Left lung (tissue), 10 donors: ENCODE data around the gene SERPINB2. TPM values are rescaled to one million over a fixed set of nuclear protein-coding genes. Genes with fewer than 3 reads are reported as not detected.
"Not testable (repeated sequence)": the region's sequence is repeated elsewhere in the genome, so short reads cannot be mapped to it uniquely, and the experiment has no call there.

Source experiments
- ATAC-seq: fragments of 200-7000 bp; cut with Tn5 transposase; one replicate; pipeline ENCODE4 v1.9.1; 2020; ENCODE audit warnings: moderate library complexity
- DNase-seq, 4 donors: peaks; one replicate each; pipeline ENCODE4 v3.0.0-alpha.2; 2013 to 2020
- H3K27ac ChIP-seq, 2 donors: fragments of 200-600 bp; sonication (generic) in 1 of 2; one replicate each; pipeline versions ENCODE4 v1.5.0 to v1.8.0; 2020 to 2021
- H3K27me3 ChIP-seq, 2 donors: fragments of 200-600 bp; sonication (generic) in 1 of 2; one replicate each; pipeline versions ENCODE4 v1.5.0 to v1.8.0; 2020 to 2021
- H3K36me3 ChIP-seq, 2 donors: fragments of 200-600 bp; sonication (generic) in 1 of 2; one replicate each; pipeline versions ENCODE4 v1.5.0 to v1.8.0; 2020 to 2021
- H3K4me1 ChIP-seq, 2 donors: fragments of 200-600 bp; one replicate each; pipeline ENCODE4 v1.8.0; 2021
- H3K4me3 ChIP-seq, 2 donors: fragments of 200-600 bp; sonication (generic) in 1 of 2; one replicate each; pipeline versions ENCODE4 v1.5.0 to v1.8.0; 2020 to 2021; ENCODE audit warnings: mild to moderate bottlenecking in 1 of 2
- H3K9me3 ChIP-seq, 2 donors: fragments of 200-600 bp; sonication (generic) in 1 of 2; one replicate each; pipeline versions ENCODE4 v1.5.0 to v1.8.0; 2020 to 2021
- intact Hi-C, 2 donors: fragments of 100-400 bp; cut with DNase I; formaldehyde crosslinking; loops; one replicate each; pipeline versions ENCODE4 v1.11.2 to v1.14.2; 2022
- polyA plus RNA-seq, 6 donors: library from polyadenylated mRNA; unstranded; fragments of 120-200 nt; gene quantifications; one replicate each; pipeline ENCODE4 v1.2.1, GENCODE V29; 2013; ENCODE audit not compliant: insufficient read length in 6 of 6
- total RNA-seq, 2 donors: library from RNA; stranded (reverse); fragmentation: NEBNext Ultra II Directional; extraction: Animal tissue kit (Norgen Biotek cat#: 25700); gene quantifications; one replicate each; pipeline ENCODE4 v1.2.1, GENCODE V29; 2021
- TF ChIP-seq, protein P1 (sequence below), 2 donors: fragments of 200-600 bp; sonication (generic) in 1 of 2; IDR thresholded peaks; one replicate each; pipeline versions ENCODE4 v1.5.0 to v1.8.0; 2021; ENCODE audit warnings: antibody characterized with exemption in 2 of 2
- donor health status: DM: no; HTN: yes; CAD: no.
- donor health status: DM: no; HTN: no; CAD: no.

Gene SERPINB2
- total and polyA plus RNA-seq, 8 donors = 0.13 to 3.5 (median 0.40) TPM; not detected in 1

DNA sequence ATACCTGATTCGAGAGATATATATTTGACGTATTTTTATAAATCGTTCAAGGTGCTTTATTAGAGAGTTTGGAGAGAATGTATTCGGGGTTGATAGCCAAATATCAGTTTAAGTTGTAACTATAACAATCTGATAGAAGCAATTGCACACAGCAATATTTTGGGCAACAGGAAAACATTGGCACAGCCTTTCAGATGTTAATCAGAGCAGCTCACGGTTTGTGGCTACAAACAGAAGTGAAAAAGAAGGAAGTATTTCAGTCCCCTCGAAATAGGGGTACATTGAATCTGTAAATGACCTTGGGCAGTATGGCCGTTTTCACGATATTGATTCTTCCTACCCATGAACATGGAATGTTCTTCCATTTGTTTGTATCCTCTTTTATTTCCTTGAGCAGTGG, 40.8 kb downstream of the SERPINB2 start:
- no peaks in the 10 kb centered on the region for H3K9me3 ChIP-seq
- peak overlapping the region in 1 of 2 donors; percentile 60 for H3K27ac ChIP-seq
- TF ChIP-seq, protein P1, sequence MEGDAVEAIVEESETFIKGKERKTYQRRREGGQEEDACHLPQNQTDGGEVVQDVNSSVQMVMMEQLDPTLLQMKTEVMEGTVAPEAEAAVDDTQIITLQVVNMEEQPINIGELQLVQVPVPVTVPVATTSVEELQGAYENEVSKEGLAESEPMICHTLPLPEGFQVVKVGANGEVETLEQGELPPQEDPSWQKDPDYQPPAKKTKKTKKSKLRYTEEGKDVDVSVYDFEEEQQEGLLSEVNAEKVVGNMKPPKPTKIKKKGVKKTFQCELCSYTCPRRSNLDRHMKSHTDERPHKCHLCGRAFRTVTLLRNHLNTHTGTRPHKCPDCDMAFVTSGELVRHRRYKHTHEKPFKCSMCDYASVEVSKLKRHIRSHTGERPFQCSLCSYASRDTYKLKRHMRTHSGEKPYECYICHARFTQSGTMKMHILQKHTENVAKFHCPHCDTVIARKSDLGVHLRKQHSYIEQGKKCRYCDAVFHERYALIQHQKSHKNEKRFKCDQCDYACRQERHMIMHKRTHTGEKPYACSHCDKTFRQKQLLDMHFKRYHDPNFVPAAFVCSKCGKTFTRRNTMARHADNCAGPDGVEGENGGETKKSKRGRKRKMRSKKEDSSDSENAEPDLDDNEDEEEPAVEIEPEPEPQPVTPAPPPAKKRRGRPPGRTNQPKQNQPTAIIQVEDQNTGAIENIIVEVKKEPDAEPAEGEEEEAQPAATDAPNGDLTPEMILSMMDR (IDR thresholded peaks at IDR 0.05) = no peak
- intact Hi-C loops = no loop called here
- no peaks in the 10 kb centered on the region for H3K27me3 ChIP-seq
- H3K36me3 ChIP-seq = no peaks in the 10 kb centered on the region
- DNase-seq (no peak), ATAC-seq (no peak)
- H3K4me3 ChIP-seq = no peak overlapping the region
- H3K4me1 ChIP-seq = peaks cover 0 to 15% of the 10 kb centered on the region in 2 donors

DNA sequence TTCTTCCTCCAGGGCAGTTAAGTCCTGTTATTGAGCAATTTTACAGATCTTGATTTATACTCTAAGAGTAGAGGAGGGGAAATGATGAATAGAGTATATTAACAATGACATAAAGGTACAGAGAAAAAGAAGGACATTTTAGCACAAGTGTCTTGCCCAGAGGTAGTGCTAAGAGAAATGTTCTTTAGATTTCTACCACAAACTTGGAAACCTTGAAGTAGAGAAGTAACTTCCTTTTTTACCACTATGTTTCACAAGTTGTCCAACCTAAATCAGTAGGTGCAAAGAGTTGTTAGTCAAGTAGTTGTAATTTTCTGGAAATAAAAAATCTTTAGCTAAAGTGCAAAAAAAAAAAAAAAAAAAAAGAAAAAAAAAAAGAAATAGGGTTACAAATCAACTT, 41.9 kb downstream of the SERPINB2 start:
- H3K36me3 ChIP-seq, ATAC-seq, H3K27me3 ChIP-seq, H3K9me3 ChIP-seq, DNase-seq, intact Hi-C loops, H3K4me3 ChIP-seq: not testable (repeated sequence)
- H3K4me1 ChIP-seq = peaks cover 0 to 15% of the 10 kb centered on the region in 2 donors
- peak overlapping the region in 1 of 2 donors; percentile 65 for H3K27ac ChIP-seq

DNA sequence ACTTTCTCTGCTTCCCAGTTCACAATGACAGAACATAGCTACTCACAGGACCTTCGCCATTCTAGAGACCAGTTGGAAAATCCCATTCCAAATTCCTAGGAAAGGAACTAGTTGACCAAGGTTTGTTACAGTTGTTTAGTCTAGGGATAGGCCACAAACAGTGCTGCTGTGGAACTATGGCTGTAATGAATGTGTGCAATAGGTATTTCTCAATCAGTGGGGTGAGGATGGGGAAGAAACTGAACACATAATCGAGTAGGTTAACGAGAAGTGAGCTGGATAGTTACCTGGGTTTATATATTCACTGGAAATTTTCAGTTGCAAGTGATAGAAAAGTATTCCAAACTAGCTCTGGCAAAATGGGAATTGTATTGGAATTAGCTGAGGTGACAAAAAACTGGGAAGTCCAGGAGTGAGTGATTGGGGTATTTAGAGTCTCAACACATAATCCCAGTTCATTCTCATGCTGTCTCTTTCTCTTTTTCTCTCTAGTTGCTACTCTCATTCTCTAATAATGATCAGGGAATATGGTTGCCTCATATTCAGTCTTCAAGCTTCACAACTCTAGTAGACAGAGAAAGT, 43.4 kb downstream of the SERPINB2 start:
- TF ChIP-seq, protein P1 (IDR thresholded peaks at IDR 0.05) = no peak
- Histone ChIP-seq H3K27ac (peak overlapping the region in 1 of 2 donors; percentile 65), H3K4me1 (peaks cover 0 to 18% of the 10 kb centered on the region in 2 donors), H3K4me3 (no peak overlapping the region), H3K27me3 (peaks cover 0 to 4% of the 10 kb centered on the region in 2 donors), H3K9me3 (no peaks in the 10 kb centered on the region), H3K36me3 (no peaks in the 10 kb centered on the region)
- intact Hi-C loops = no loop called here
- DNase-seq = no peak
- ATAC-seq = no peak

- peak overlapping the region in 1 of 2 donors; percentile 67 for H3K27ac ChIP-seq
- intact Hi-C loops = no loop called here
- TF ChIP-seq, protein P1 (IDR thresholded peaks at IDR 0.05) = peak; percentile 53 to 72
Observed at GRCh38 chr18:63936156-63936931, 48.8 kb downstream of the SERPINB2 start.

DNA sequence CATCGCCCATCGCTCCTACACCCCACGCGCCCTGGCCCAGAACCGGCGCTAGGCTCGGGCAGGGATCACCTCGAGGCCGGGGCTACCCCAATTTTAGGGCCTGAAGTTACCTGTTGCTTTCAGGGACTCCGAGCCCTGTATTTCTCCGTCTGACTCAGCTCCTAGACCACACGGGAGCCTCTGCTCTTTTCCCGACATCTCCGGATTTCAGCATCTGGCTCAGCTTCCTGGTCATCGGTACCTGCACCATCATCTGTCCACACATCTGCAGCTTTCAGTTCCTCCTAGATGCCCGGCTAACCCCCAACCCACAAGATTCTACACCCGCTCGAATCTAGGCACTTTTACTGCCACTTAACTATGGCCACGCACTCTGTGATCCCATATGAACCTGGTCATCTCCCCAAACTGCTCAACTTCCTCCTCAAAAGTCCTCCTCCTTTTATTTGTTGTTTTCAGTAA, 49.5 kb downstream of the SERPINB2 start:
- Histone ChIP-seq H3K4me1 (peaks cover 6 to 12% of the 10 kb centered on the region in 2 donors), H3K36me3 (no peaks in the 10 kb centered on the region), H3K27me3 (peaks cover 4 to 39% of the 10 kb centered on the region in 2 donors), H3K4me3 (peak overlapping the region; percentile 39 to 49), H3K9me3 (no peaks in the 10 kb centered on the region), H3K27ac (peak overlapping the region in 1 of 2 donors; percentile 67)
- ATAC-seq (no peak), DNase-seq (no peak)
- intact Hi-C loops = no loop called here
- TF ChIP-seq, protein P1 (IDR thresholded peaks at IDR 0.05) = no peak

More at GRCh38 chr18:63936156-63936931, 48.8 kb downstream of the SERPINB2 start:
- Histone ChIP-seq H3K4me3 (peak overlapping the region; percentile 39 to 49), H3K36me3 (no peaks in the 10 kb centered on the region), H3K27me3 (peaks cover 4 to 38% of the 10 kb centered on the region in 2 donors), H3K4me1 (peaks cover 6 to 12% of the 10 kb centered on the region in 2 donors), H3K9me3 (no peaks in the 10 kb centered on the region)
- ATAC-seq (peak; percentile 100), DNase-seq (peak; percentile 32 to 98 (median 78))
